Measurements from ENCODE around the gene ARF3.

The ARF3 gene

DNA sequence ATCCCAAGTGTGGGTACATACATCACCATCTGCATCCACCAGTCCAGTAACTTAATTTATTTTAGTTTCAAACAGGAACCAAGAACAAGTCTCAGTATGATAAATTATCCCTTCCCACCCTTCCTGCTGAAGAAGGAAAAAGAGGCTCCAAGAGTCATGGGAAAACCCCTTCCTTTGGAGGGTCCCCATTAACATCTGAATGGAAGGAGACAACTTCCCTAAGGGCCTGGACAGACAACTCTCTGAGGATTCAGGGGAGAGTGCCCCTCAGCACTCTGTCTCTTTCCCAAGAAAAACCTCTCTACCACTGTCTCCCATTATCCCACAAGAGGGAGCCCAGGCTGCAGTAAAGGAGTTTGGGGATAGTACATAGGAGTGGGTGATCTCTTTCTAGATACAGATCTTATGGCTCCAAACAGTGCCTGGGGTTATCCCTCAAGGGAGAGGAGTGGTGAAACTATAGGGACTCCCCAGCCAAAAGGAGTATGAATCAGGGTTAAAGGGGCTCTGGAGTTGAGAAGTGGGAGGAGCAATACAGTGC, 8.1 kb upstream of the ARF3 start:
- no peak for DNase-seq

DNA sequence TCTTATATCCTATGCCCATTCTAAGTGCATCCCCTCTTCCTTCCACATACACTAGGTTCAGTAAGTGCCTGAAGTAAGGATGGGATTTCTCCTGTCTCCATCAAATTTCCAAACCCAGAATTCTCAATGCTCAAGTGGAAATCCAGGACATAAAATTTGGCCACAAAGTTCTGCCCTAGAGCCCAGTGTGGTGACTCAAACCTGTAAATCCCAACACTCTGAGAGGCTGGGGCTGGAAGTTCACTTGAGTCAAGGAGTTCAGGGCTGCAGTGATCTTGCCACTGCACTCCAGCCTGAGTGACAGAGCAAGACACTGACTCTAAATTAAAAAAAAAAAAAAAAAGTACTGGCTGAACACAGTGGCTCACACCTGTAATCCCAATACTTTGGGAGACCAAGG, 4.5 kb upstream of the ARF3 start:
- DNase-seq, result no peak

DNA sequence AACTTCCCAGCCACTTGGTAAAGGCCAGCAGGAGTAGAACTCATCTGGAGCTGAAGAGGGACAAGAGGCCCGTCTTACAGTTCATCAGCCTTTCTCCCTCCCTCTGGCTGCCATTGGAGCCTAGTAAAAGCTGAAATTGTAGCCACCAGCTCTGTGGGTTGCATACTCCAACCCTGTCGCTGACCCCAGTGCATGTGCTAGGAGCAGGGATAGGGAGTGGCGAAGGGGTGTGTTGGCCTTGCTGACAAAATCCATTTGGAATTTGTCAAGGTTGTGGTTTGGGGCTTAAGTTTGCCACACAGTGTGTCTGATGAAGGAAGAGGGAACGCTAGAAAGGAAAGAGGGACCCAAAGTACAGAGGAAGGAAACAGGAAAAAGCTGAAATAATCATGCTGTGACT, 4.0 kb upstream of the ARF3 start:
- DNase-seq, result no peak

DNA sequence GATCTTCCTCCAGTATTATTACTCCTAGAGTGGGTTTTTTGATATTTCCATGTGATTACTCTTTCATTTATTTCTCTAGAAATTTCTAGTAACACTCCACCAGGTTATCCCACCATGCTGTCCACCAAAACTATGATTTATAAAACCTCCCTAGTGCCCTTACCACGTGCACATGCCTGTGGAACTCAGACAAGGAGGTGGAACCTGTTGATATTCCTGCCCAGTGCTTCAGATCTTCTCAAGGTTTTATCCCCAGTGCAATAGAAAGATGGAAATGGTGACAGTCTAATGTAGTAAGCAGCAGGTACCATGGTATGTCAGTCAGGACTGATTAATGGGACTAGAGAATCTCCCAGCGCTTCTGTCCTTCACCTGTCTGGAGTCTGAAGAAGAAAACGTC, 3.5 kb upstream of the ARF3 start:
- DNase-seq, result no peak

DNA sequence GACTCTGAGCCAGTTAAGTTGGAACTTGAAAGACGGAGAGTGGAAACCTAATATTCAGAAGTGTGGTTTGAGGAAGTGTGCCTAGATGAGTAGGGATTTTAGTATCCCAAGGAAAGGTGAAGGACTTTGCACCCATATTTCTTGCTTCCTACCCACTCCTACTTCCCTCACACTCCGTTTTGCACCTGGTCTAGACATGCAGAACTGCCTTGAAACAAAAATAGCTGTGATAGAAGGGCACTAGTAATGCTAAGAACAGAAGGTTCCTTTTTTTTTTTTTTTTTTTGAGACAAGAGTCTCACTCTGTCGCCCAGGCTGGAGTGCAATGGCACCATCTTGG, 732 bp upstream of the ARF3 start:
- no peak for DNase-seq

DNA sequence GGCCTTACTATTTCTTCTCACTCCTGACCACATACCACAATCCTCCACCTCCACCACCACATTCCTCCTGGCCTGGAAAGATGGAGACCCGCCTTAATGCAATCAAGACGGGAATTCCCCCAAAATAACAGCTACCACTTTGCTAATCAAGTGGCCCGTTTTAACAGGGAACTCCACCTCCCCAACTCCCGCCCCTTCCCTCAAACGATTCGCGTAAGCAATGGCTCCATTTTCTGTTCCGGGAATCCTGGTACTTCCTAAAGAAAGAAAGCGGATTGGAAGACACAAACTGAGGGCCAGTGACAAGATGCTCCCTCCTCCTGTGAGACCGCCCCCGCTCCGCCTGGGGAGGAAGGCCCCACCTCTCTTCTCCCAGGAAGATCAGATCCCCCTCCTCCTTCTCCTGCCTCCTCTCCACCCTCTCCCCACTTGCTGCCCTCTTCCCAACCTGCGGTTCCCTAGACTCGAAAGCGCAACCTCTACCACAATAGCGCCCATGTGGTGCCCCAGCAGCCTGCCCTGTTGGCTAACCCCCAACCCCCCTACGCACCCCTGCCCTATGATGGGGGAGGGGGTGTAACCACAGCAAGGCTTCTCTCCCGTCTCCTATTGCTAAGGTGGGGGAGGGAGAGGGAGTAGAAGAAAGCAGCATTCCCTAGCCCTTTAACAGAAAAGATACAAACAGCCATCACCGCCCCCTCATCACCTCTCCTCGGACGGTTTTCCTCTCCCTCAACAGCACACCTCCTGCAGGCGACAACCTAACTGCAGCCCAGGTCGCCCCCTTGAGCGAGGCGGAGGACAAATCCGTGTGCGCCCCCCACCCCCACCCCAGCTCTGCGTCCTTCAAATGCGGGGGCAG, 777 bp downstream of the ARF3 start:
- peak; percentile 29 for DNase-seq

DNA sequence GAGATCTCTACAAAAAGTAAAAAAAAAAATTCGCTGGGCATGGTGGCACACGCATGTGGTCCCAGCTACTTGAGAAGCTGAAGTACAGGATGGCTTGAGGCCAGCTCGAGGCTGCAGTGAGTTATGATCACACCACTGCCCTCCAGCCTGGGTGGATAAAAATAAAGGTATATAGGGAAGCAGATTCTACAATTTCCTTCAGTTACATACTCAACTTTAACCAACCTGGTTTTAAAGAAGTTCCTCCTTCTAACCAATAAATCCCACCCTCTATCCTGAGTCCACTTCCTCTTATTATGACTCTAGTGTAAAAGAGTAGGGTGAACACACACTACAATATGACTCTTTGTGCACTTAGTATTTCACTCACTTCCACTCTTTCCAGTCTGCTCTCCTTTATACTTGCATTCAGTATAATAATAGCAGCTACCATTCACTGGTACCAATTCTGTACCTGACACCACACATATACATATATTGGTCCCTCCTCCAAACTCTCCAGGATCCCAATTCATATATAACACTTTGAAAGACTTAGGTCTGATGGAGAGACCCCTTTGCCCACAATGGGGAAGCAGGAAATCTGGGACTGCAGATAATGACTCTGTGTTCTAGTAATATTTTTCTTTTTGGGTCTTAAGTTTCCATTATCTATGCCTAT, 2.3 kb downstream of the ARF3 start:
- no peak for DNase-seq

DNA sequence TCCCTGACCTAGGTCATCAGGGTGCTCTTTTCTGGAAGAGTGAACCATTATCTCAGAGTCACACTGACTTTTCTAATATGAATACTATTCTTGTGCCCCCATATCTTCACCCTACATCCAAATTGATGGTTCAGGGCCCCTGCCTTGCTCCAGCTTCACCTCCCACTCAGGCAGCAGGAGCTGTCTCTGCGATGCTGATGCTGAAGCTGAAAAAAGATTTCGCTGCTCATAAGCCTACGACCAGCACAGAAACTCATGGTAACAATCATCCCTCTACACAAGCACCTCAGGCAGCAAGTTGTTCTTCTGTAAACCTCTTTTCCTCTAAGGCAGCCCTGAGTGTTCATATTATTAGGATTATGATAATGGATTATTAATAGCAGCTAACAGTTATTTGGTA, 3.2 kb downstream of the ARF3 start:
- DNase-seq, result no peak

DNA sequence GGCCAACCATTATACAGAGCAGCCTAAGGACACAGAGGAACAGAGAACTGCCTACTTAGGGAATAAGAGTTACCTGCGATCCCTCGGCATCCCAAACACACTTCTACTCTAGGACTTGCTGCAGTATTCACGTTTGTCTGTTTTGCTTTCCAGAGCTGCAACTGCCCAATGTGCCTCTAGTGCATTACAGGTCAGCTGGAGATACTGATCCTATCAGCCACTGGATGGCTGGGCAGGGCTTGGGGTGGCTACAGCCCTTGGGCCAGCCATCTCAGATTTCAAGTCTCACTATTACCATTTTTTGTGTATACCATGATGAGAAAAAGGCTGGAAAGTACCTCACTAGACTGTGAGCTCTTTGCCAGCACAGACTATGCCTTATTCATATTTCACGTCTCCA, 4.6 kb downstream of the ARF3 start:
- no peak for DNase-seq

DNA sequence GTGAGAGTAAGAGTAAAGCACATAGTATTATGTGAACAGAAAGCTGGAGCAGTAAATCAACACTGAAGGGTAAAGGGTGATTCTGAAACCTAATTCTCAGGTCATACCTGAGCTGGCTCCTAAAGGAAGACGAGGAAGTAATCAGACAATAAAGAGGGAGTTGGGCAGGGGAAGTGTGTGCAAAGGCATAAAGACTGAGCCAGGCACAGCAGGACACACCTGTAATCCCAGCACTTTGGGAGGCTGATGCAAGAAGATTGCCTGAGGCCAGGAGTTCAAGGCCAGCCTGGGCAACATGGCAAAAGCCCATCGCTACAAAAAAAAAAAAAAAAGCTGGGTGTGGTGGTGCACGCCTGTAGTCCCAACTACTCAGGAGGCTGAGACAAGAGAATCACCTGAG, 9.6 kb downstream of the ARF3 start:
- DNase-seq, result no peak

DNA sequence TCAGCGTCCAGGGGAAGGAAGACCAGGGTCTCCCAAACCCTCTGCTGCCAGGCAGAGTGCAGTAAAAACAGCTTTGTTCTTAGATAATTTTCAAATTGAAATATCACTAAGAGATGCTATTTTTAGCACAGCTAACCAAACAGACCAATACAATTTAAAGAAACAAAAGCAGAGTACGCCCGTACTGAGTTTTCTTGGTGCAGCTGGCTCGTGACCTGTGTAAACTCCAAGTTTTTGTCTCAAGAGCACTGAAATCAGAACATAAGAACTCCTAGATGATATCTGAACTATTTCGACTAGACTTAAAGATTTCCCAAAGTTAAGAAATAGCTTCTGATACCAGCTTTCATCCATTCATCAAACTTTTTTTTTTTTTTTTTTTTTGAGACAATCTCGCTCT, 10.3 kb downstream of the ARF3 start:
- no peak for DNase-seq

DNA sequence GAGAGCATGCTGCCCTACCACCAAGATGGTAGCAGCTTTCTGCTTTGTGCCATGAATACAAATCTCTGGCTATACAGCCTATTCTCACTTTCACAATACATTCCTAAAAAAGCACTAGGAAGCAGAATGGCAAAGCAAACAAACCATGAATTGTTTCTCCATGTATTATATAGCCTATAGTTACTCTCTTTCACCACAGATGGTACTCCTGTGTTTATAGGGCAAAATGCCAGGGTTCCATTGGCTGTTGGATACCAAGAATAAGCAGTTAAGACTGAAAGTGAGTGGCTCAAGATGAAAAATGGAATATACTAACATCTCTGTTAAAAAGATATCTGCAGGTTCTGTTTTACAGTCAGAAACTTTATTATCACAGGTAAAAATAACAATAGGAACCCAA, 11.1 kb downstream of the ARF3 start:
- DNase-seq, result no peak

DNA sequence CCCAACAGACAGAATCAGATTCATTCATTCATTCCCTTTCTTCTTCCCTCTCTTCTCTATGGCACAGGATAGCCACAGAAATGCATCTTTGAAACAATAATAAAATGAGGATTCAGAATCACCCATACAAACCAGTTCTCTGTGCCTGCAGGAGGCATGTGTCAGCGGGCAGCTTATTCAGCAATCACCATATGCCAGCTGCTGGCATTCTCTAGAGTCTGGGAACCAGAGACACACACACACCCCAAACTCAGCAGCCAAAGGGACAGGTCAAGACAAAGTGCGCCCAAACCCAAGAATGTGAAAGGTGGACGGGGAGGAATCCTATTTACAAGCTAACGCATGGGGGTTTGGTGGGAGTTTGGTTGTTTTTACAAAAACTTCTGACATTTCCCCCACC, 14.1 kb downstream of the ARF3 start:
- DNase-seq, result no peak

DNA sequence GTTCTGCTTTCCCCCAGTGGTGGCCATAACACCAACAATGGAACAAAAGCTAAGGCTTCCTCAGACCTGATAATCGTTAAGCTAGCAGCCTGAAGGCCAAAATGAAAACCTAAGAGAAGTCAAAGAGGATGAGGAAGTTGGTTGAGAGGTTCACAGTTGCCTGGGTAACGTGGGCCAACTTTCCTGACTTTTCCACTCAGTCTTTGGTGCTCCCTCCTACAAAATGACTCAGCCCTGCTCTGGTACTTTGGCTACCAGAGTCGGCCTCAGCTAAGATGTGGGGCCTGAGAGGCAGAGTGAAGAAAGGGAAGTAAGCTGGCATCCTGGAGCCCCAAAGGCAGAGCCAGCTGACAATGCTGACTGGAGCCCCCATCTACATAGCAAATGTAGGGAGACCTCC, 17.1 kb downstream of the ARF3 start:
- no peak for DNase-seq

DNA sequence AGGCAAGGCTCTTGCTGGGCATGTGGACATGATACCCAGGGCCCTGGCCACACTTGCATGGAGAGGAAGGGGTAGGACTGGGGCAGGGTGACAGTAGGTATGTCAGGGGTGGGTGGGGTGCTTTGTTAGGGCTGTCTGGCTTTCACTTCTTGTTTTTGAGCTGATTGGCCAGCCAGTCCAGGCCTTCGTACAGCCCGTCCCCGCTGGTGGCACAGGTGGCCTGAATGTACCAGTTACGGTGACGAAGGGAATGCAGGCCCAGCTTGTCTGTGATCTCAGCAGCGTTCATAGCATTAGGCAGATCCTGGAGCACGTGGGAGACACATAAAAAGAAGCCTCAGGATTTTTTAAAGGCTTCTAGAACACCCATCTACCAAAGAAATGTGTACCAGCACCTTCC, 18.5 kb downstream of the ARF3 start:
- DNase-seq, result no peak

DNA sequence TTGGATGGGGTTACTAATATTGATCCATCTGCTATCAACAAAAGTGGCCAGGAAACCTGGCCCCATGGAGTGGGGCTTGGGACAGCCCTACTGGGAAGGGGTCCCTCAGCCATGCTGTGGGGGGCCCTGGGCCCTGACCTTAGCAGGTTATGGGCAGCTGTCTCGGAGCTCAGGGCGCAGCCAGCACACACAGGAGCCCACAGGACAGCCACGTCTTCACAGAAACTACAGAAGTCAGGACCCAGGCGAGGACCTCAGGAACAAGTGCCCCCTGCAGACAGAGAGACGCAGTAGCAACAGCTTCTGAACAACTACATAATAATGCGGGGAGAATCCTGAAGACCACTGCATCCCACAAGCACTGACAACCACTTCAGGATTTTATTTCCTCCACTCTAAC, 20.1 kb downstream of the ARF3 start:
- DNase-seq, result no peak

DNA sequence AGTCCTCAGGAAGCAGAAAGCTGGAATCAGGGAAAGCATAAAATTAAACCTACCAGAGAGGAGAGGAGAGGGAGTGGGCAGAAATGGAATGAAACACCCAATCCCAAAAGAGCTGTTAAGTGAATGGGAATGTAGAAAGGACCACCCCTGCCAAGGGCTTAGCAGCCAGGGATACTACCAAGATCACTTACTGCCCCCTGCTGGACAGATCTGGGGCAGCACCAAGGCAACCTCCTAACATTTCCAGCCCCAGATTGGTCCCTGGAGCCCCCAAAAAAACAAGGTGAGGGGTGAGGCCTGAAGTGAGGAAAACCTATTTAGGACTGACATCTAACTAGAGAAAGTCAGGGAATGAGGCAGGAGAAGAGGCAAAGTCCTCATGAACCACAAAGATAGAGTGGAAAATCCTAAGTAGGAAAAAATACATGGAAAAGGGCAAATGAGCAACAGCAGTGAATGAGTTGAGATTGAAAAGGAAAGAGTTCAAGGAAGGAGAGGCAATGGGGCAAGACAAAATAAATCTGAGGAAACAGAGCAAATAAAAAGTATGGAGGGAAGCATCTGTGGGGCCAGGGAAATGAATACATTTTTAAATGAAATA, 20.8 kb downstream of the ARF3 start:
- DNase-seq, result peak; percentile 83

DNA sequence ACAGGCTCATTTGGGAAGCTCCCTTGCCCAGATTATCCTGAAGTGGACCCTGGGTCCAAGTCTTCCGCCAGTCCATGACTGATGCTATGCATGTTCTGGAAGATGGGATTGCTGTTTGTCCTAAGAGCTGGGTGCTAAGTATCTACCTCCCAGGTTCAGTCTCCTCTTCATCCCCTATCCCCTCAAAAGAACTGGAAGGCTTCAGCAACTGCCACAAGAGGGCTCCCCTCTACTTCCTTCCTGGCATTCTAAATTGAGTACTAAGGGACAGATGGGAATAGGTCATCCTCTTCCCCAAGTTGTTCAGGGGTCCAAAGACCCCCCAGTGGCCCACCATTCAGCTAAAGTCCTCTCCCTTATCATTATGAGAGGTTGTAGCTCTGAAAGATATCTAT, 23.0 kb downstream of the ARF3 start:
- DNase-seq, result no peak

DNA sequence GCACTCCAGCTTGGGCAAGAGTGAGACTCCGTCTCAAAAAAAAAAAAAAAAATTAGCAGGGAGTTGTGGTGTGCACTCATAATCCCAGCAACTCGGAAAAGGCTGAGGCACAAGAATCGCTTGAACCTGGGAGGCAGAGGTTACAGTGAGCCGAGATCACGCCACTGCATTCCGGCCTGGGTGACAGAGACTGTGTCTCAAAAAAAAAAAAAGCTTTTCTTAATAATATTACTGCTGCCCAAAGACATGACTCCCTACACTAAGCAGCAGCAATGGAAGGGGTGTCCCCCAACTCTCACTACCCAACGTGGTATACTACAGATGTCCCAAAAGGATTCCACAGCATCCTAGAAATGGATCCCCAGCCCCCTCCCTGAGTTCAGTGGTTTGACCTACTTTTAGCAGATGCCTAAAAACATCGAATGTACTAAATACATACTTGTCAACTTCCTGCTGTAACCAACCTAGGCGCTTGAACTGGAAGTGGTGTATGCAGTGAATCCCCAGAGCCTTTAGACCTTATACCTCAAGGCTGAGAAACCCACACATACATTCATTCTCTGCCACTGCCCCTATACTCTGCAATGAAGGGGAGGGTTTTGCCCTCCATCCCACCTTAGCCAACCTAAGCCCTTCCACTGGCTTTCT, 23.5 kb downstream of the ARF3 start:
- peak; percentile 13 for DNase-seq

DNA sequence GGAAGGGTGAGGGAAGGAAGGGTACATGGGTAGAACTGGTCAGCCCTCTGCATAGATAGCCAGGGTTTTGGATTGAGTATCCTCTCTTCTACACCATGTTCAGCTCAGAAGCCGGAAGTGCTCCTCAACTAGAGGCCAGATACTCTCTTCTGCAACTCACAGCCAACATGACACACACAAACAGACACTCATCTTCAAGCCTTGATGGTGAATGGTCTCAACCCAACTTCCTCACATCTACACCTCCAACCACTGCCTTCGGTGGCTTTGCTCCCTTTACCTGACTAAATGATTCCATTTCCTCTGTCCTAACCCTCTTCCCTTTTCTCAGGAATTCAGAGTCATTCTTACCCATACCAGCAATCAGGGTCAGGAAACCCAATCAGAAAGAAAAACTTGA, 24.4 kb downstream of the ARF3 start:
- peak; percentile 6 for DNase-seq

DNA sequence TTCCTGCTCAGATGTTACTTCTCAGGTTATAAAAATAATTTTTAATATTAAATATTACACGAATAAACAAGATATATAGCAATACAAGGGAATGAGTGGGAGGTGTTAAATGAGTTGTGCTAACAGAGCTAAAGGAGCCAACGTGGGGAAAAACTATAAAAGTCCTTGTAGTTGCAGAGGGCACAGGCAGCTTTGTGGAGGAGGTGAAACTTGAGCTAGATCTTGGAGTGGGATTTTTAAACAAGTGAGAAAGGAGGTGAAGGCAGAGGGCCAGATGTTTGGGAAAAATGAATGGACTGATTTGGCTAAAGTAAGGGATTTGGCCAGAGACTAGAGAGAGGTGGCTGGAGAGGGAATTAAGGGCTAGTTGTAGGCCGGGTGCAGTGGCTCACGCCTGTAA, 26.8 kb downstream of the ARF3 start:
- no peak for DNase-seq

DNA sequence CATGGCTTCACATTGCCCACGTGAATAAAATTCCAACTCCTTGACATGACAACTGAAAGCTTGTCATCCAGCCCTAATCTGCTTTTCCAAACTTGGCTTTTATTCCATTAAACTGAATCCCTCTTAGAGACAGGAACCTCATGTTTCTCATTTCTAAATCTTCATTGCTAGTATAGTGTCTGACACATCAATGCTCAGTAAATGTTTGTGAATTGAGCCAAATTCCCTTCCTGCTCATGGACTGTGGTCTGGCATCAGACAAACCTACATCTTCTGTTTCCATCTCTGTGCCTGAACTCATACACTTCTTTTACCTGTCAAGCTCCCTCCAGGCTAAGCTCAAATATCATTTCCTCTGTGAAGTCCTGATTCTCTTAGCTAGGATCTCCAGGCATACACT, 27.7 kb downstream of the ARF3 start:
- no peak for DNase-seq

DNA sequence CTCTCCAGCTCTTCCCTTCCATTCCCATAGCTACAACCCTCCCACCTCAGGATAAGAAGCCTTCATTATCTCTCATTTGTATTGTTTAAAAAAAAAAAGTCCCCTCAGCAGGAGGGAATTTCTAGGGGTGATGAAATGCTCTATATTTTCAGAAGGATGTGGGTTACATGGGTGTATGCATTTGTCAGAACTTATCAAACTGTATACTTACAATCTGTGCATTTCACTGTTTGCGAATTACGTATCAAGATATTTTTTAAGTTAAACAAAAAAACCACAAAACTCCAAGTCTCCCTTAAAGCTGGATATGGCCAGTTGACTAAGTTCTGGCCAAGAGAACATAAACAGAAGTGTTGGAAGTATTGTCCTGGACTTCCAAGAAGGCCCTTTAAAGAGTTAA, 30.0 kb downstream of the ARF3 start:
- no peak for DNase-seq

Data from activated naive CD4-positive, alpha-beta T cell treated with Interleukin-2 at 50 U/mL for 16 hours (primary cell).